Esophagus muscularis mucosa (tissue), 3 donors: ENCODE data around the gene ARL11.

Source experiments
- CTCF ChIP-seq, 3 experiments: fragments of 200-600 bp in 2 of 3; fragments of 450-650 bp in 1 of 3; sonication (generic) in 2 of 3; IDR thresholded peaks; one replicate each; pipeline ENCODE4 v1.5.1; 2017 to 2019; ENCODE audit warnings: antibody characterized with exemption in 3 of 3, mild to moderate bottlenecking in 2 of 3, moderate library complexity in 1 of 3
- POLR2A ChIP-seq: fragments of 450-650 bp; IDR thresholded peaks from one replicate; pipeline ENCODE4 v1.6.1; 2017; ENCODE audit warnings: antibody characterized with exemption, moderate library complexity, mild to moderate bottlenecking, low read depth

- TF ChIP-seq POLR2A = no peak
- TF ChIP-seq CTCF (IDR thresholded peaks at IDR 0.05) = no peak
Observed at GRCh38 chr13:49638744-49639072, 10.4 kb downstream of the ARL11 start.
